ENCODE results near the gene ZNF254. TPM values are rescaled to one million over a fixed set of nuclear protein-coding genes. Genes with fewer than 3 reads are reported as not detected.
A peak's percentile ranks its signal among the peaks of the same experiment; 100 is the strongest.

Gene ZNF254
- total and polyA plus RNA-seq, 2 of the 4 experiments (the other 2 are of a cell fraction): 4.4 to 8.8 TPM

DNA sequence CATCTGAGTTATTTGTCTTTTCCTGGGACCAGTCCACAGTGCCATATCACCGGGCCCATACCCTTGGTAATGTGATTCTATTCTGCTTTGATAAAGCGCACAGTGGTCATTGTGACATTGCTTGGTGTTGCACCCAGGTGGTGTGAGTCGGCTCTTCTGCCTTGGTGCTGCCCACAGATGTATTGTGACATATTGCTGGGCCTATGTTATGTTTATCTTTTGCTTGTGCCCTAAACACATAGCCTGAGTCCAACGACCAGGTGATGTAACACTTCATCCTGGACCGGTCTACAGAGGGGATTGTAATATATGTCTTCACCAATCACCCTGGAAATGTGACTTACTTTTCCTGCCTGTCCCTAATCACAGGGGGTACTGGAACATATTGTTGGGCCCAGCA is 23.7 kb upstream of the ZNF254 start:
- dilution Hi-C loops (cut with HindIII; ENCODE audit: low sequenced_read_pairs, unreplicated experiment): no loop called here
- ATAC-seq (ENCODE audit: low read depth): no peak

More for the DNA sequence above, 23.7 kb upstream of the ZNF254 start:
- Histone ChIP-seq H3K18ac (ENCODE audit: low read depth, low read length) (no peak overlapping the region), H2AK9ac (replicated peaks; ENCODE audit: low read depth, low read length, poor library complexity) (no peak overlapping the region), H2BK15ac (ENCODE audit: low read depth, low read length) (no peak overlapping the region), H3K4me2 (ENCODE audit: low read depth, low read length) (no peak overlapping the region), H3K56ac (ENCODE audit: extremely low read depth, insufficient read depth, low read length) (no peak overlapping the region), H2BK5ac (ENCODE audit: low read depth, low read length, poor library complexity, severe bottlenecking) (no peak overlapping the region), H4K20me1 (ENCODE audit: insufficient read depth, low read length) (no peaks in the 10 kb centered on the region; the same call in 1 of the 2 replicates), H2BK20ac (ENCODE audit: low read depth, low read length) (no peak overlapping the region), H3K23ac (ENCODE audit: low read depth, low read length) (no peak overlapping the region), H4K5ac (ENCODE audit: low read depth, low read length) (no peak overlapping the region), H3K27ac (ENCODE audit: insufficient read depth, low read length) (no peak overlapping the region), H3K79me1 (ENCODE audit: low read depth in 1 of 2, low read length in 2 of 2) (peaks cover 21 to 23% of the 10 kb centered on the region in 2 experiments; a peak in 3 of 4 replicates), H3K4me1 (ENCODE audit: control insufficient read depth, insufficient read depth, low read length) (no peaks in the 10 kb centered on the region), H2BK120ac (ENCODE audit: low read depth, low read length) (no peak overlapping the region), H4K91ac (ENCODE audit: insufficient read depth, low read depth, low read length) (no peak overlapping the region), H4K8ac (ENCODE audit: low read depth in 2 of 2, low read length in 2 of 2) (no peak overlapping the region), H3K27me3 (ENCODE audit: control insufficient read depth, insufficient read depth, low read length) (no peaks in the 10 kb centered on the region), H3K9me3 (ENCODE audit: control insufficient read depth, insufficient read depth, low read length) (no peaks in the 10 kb centered on the region), H2AK5ac (ENCODE audit: low read depth, low read length) (no peak overlapping the region), H3K36me3 (ENCODE audit: control insufficient read depth, insufficient read depth, low read length) (peaks cover 40% of the 10 kb centered on the region), H3K4me3 (ENCODE audit: insufficient read depth, low read depth, low read length) (no peak overlapping the region), H3K9ac (ENCODE audit: low read depth, low read length) (no peak overlapping the region), H3K4ac (ENCODE audit: low read depth, low read length) (no peak overlapping the region), H3K14ac (replicated peaks; ENCODE audit: low read depth, low read length) (no peak overlapping the region), H2AFZ (replicated peaks; ENCODE audit: low read length, poor library complexity) (no peak overlapping the region), H3K9me1 (ENCODE audit: insufficient read depth, low read length) (peaks cover 9% of the 10 kb centered on the region; the same call in 1 of the 2 replicates)
- no peak for DNase-seq
- in situ Hi-C loops (cut with MboI; ENCODE audit: low sequenced_read_pairs): no loop called here
- no peak for TF ChIP-seq MAFK (IDR thresholded peaks at IDR 0.05; ENCODE audit: low read depth, low read length)
- TF ChIP-seq CEBPB (IDR thresholded peaks at IDR 0.05; ENCODE audit: low read depth, low read length): 0 out of 2 replicates have a peak, but pooled peaks have one; percentile 10
- no peak for TF ChIP-seq RFX5 (IDR thresholded peaks at IDR 0.05; ENCODE audit: low read depth, low read length)
- TF ChIP-seq MAZ (IDR thresholded peaks at IDR 0.05; ENCODE audit: borderline replicate concordance, low read depth, low read length): no peak
- TF ChIP-seq BHLHE40 (IDR thresholded peaks at IDR 0.05; ENCODE audit: low read depth, low read length): no peak
- intact Hi-C loops (cut with micrococcal nuclease): no loop called here
- ChIA-PET POLR2A (ENCODE audit: unreplicated experiment) (no interaction called here), CTCF (no interaction called here)
- BruUV-seq (replicated peaks): no TSS peak
- WGBS, 2 experiments (ENCODE audit: extremely low coverage in 2 of 2, insufficient read length in 1 of 2): no CpG with 5 or more reads among the region's 5 CpGs

Measured in IMR-90 (cell line).